ENCODE measurements around the gene RPS28.
"Not testable (repeated sequence)": the region's sequence is repeated elsewhere in the genome, so short reads cannot be mapped to it uniquely, and the experiment has no call there.

RPS28 gene

DNA sequence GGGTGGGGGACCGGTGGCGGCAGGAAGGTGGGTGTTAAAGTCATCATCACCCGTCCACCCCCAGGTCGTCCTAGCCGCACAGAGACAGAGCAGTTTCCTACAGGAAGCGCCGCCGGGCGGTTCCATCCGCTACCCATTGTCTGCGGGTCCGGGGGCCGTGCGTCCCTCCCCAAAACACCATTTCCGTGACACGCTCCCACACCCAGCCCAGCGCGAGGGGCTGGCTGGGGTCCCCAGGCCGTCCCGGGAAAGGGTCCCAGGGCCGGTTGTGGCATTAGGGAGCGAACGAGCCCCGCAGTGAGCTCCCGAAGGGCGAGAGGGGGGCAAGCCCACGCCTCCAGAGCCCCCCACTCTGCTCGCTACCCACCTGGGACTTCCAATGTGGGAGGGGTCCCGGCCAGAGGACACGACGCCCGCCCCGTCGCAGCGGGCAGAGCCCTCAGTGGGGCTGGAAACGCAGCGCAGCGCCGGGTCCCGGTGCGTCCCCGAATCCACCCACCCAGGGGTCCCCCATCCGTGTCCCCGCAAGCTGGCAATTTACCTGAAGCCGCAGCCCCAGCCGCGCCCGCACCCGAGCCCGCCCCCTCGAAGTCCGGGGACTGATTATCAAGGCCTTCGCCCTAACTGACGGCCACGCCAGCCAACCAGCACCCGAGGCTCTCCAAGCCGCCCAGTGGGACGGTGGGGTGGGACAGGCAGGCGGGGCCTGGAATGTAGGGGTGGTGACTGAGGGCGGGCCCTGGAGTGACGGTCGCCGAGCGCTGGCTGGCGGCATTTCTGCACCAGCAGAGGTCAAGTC is 21.6 kb downstream of the RPS28 start, which contains the start of gene KANK3:
TSS of gene KANK3 (minus strand) at position 579 of the 799 bp plus-strand sequence. CDS start 5,434 bp downstream, outside the sequence.
- DNase-seq, result peak; percentile 91

DNA sequence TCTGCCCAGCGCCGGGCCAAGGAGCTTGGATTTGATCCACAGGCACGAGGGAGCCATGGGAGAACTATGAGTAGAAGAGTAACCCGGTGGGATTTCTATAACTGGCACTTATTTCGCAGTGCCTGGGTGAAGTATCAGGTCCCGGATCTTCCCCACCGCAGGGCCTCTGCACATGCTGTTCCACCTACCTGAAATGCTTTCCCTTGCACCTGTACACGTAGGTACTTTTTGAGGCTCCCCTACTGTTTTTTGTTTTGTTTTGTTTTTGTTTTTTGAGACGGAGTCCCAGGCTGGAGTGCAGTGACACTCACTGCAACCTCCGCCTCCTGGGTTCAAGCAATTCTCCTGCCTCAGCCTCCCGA is 22.2 kb downstream of the RPS28 start:
- DNase-seq, result no peak

DNA sequence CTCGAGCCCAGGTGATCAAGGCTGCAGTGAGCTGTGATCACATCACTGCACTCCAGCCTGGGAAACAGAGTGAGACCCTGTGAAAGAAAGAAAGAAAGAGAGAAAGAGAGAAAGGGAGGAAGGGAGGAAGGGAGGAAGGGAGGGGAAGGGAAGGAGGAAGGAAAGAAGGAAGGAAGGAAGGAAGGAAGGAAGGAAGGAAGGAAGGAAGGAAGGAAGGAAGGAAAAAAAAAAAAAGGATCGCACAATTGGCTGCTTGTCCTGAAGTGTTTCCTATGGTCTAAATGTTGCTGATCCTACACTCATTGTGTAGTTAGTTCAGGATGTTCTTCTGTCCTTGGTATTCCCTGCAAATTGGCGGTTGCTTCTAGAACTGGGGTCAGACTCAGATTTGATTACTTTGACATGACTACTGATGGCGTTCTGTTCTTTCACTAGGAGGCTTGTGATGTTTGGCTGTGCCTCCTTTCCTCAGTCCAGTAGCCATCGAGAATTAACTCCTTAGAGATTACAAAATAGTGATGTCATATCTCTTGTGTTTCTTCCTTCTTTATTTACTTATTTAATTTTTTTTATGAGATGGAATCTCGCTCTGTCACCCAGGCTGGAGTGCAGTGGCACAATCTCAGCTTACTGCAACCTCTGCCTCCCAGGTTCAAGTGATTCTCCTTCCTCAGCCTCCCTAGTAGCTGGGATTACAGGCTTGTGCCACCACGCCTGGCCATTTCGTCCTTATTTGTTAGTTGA is 28.5 kb downstream of the RPS28 start:
- not testable (repeated sequence) for DNase-seq

DNA sequence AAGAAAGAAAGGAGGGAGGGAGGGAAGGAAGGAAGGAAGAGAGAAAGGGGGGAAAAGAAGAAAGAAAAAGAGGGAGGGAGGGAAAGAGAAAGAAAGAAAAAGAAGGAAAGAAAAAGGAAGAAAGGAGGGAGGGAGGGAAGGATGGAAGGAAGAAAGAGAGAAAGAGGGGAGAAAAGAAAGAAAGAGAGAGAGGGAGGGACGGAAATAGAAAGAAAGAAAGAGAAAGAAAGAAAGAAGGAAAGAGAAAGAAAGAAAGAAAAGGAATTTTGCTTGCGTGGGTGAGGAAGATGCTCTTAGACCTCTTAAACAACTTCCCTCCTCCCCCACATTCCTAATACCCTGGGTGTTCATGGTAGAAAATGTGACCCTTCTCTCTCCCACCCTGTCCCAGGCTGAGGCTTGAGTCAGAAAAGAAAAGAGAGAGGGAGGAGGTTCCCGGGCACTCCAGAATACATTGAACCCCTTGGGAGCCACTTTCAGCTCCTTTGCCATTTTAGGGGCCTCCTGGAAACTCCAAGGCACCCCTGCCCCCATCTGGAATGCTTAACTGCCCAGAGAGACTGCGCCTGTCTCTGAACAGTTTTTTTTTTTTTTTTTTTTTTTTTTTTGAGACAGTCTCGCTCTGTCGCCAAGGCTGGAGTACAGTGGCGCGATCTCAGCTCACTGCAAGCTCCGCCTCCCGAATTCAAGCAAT is 31.0 kb downstream of the RPS28 start:
- DNase-seq, result no peak

DNA sequence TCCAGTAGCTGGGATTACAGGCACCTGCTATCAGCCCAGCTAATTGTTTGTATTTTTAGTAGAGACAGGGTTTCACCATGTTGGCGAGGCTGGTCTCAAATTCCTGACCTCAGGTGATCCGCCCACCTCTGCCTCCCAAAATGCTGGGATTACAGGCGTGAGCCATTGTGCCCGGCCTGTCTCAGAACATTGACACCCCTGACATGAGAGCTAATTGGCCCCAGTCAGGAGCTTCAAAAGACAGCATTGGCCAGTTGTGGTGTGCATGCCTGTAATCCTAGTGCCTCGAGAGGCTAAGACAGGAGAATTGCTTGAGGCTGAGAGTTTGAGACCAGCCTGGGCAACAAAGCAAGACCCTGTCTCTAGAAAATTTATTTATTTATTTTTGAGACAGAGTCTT is 31.5 kb downstream of the RPS28 start:
- DNase-seq, result not testable (repeated sequence)

DNA sequence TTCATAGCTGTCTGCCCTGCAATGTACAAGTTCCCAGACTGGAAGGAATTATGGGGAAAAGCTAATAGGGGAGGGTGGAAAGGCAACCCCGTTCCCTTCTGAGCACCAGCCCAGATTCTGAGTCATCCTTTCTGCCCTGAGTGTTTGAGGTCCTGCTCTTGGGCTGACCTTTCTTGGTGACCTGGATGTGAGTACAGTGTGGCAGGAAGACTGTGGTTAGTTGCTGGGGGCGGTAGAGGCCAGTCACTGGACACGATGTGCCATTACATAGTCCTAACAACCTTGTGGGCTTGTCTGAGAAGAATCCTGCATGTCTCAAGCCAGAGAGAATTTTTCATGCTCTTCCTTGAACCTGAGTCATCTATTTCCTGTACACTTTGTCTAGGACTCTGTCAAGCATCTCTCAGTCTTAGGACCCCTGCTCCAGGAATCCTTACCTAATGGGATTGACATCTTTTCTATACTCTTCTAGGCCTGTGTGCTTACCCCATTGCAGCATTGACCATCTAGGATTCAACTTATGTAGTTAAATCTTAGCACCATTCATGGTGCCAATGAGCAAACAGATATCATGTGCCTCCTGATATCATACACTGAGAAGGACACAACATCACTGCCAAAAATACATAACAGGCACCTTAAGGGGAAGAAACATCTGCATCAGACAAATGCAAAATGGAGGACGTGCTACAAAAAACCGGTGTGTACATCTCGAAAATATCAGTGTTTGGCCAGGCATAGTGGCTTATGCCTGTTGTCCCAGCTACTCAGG is 34.5 kb downstream of the RPS28 start:
- no peak for DNase-seq

DNA sequence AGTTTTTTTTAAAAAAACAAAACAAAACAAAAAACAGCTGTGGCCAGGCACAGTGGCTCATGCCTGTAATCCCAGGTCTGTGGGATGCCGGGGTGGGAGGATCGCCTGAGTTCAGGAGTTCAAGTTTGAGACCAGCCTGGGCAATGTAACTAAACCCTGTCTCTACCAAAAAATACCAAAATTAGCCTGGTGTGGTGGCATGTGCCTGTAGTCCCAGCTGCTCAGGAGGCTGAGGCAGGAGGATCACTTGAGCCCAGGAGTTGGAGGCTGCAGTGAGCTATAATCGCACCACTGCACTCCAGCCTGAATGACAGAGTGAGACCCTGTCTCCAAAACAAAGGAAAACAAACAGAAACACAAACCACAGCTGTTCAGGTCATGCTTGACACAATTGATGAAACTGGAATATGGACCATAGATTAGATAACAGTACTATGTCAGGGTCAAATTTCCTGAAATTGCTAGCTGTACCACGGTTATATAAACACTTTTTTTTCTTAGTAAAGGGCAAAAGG is 35.8 kb downstream of the RPS28 start:
- DNase-seq, result no peak

DNA sequence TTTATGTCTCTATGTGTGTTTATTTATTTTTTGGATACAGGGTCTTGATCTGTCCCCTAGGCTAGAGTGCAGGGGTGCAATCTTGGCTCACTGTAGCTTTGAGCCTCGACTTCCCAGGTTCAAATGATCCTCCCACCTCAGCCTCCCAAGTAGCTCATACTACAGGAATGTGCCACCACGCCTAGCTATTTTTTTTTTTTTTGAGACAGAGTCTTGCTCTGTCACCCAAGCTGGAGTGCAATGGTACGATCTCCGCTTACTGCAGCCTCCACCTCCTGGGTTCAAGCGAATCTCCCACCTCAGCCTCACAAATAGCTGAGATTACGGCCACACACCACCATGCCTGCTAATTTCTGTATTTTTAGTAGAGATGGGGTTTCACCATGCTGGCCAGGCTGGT is 37.7 kb downstream of the RPS28 start:
- DNase-seq, result no peak

DNA sequence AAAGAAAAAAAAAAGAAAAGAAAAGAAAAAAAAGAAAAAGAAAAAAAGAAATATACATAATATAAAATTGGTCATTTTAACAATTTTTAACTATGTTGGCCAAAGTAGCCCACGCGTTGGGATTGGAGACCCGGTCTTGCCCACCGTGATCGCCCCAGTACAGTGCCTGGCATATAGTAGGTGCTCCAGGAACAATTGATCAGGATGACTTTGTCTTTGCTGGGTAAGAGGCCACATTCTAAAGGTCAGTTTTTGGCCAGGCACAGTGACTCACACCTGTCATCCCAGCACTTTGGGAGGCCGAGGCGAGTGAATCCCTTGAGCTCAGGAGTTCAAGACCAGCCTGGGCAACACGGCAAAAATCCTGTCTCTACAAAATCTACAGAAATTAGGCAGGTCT is 38.9 kb downstream of the RPS28 start:
- no peak for DNase-seq

DNA sequence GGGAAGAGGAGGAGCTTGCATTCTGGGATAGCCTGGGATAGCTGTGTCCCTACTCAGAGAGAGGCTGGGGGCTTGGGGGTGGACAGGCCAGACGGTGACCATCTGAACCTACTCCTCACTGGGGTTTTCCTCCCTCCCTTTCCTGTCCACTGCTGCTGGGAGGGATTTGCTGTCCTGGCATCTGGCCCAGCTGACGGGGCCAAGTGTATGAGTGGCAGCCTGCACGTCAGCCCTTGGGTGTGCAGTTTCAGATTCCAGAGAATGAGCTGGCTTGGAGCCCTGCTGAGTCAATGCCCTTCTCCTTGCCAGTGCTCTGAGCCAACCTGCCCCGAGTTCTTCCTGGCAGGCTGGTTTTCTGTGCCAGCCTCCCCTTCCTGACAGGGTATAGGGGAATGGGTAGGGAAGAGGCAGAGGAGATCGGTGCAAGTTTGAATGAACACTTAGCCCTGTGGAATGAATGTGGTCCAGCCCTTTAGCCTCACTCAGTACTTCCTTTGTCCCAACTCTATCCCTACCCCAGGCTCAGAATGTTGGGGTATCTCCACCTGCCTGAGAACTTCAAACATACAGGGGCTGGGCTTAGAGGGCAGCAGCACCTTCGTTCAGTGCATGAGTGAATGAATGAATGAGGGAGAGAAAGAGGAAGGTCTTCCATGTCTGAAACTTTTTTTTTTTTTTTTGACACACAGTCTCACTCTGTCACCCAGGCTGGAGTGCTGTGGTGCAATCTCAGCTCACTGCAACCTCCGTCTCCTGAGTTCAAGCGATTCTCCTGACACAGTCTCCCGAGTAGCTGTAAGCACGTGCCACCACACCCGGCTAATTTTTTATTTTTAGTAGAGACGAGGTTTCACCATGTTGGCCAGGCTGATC is 40.9 kb downstream of the RPS28 start:
- DNase-seq, result no peak

DNA sequence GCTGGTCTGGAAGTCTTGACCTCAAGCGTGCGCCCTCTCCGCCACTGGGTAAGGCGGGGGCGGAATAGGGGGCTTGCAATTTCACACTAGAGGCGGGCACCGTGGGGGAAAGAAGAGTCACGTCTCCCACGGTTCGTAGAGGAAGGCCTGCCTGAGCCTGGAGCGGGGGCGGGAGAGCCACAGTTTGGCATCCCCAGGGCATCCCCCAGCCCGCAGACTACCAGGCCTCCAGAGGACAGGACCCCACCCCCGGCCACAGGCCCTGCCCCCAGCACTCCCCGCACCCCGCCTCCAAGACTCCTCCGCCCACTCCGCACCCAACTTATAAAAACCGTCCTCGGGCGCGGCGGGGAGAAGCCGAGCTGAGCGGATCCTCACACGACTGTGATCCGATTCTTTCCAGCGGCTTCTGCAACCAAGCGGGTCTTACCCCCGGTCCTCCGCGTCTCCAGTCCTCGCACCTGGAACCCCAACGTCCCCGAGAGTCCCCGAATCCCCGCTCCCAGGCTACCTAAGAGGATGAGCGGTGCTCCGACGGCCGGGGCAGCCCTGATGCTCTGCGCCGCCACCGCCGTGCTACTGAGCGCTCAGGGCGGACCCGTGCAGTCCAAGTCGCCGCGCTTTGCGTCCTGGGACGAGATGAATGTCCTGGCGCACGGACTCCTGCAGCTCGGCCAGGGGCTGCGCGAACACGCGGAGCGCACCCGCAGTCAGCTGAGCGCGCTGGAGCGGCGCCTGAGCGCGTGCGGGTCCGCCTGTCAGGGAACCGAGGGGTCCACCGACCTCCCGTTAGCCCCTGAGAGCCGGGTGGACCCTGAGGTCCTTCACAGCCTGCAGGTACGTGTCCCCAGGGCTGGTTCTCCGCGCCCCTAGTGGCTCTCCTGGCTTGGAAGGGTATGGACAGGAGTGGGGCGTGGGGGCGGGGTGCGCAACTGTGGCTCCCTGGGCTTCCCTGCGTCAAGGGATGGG is 42.8 kb downstream of the RPS28 start, which contains the start of gene ANGPTL4:
TSS of gene ANGPTL4 (plus strand) at position 353 of the 969 bp plus-strand sequence. CDS start at position 520, 167 bp downstream.
- DNase-seq, result peak; percentile 42

DNA sequence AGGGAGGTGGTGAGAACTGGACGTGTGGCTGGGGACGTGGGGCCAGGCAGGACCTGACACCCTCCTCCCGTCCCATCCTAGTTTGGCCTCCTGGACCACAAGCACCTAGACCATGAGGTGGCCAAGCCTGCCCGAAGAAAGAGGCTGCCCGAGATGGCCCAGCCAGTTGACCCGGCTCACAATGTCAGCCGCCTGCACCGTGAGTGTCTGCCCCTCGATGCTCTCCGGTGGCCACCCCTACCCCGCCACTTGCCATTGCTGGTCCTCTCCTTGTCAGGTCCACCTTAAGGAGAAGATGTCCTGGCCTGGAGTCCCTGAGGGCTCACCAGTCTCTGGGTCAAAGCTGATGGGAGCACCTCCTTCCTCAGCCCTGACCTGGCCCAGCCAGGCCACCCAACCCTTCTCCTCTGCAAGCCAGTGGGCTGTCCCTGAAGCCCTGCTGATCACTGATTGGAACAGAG is 44.9 kb downstream of the RPS28 start:
- DNase-seq, result no peak

DNA sequence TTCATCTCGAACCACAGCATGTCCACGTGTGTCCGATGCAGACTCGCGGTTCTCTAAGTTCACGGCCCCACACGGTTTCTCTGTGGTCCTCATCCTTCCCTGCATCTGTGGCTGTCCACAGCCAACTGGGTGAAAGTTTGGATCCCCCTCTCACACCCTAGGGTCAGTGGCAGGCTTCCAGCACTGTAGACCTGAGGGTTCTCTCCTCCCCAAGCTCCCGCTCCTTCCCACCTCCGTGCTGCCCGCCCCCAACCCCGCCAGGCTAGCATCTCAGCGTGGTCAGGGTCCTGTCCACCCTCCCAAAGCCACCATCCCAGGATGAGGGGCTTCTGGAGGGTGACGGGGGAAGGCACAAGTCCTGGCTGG is 45.6 kb downstream of the RPS28 start:
- DNase-seq, result no peak

DNA sequence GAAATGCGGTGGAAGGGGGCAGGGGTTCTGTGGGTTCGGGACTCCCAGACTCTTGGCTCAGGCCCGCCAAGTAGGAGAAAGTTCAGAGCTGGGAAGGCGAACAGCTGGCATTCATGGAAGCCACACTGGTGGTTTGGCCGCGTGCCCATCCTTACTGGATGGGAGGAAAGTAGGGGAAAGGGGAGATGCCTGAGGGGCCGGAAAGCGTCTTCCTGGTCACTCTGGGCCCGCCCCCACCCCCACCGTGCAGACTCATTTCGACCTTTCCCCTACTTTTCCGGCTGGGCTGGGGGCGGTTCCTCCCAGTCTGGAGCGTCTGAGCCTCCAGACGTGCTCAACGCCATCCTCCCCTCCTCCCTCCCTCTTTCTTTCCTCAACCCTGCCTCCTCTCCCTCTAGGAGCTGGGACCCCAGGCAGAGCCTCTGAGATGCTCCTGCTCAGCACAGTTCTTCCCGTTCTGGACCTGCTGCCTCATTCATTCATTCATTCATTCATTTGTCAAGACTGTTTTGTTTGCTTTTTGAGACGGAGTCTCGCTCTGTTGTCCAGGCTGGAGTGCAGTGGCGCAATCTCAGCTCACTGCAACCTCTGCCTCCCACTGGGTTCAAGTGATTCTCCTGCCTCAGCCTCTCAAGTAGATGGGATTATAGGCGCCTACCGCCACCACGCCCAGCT is 46.2 kb downstream of the RPS28 start:
- DNase-seq, result no peak

DNA sequence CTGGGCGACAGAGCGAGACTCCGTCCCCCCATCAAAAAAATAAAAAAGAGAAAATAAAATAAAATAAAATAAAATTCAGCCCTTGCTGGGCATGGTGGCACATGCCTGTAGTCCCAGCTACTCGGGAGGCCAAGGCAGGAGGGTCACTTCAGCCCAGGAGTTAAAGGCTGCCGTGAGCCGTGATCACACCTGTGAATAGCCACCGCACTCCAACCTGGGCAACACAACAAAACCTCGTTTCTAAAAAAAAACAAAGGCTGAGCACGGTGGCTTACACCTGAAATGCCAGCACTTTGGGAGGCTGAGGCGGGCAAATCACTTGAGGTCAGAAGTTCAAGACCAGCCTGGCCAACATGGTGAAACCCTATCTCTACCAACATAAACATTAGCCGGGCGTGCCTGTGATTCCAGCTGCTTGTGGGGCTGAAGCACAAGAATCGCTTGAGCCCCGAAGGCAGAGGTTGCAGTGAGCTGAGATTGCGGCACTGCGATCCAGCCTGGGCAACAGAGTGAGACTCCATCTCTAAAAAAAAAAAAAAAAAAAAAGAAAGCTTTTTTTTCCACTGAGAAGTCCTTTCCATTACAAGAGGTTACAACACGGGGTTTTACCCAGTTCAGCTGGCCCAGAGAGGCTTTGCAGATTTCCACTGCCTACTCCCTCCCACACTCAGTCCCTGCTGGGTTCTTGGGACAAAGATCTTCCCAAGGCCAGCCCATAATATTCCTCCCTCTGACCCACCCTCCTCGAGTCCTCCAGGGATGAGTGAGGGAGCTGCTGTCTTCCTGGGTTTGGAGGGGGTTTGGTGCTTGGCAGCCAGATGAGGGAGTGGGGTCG is 49.1 kb downstream of the RPS28 start:
- DNase-seq, result no peak

DNA sequence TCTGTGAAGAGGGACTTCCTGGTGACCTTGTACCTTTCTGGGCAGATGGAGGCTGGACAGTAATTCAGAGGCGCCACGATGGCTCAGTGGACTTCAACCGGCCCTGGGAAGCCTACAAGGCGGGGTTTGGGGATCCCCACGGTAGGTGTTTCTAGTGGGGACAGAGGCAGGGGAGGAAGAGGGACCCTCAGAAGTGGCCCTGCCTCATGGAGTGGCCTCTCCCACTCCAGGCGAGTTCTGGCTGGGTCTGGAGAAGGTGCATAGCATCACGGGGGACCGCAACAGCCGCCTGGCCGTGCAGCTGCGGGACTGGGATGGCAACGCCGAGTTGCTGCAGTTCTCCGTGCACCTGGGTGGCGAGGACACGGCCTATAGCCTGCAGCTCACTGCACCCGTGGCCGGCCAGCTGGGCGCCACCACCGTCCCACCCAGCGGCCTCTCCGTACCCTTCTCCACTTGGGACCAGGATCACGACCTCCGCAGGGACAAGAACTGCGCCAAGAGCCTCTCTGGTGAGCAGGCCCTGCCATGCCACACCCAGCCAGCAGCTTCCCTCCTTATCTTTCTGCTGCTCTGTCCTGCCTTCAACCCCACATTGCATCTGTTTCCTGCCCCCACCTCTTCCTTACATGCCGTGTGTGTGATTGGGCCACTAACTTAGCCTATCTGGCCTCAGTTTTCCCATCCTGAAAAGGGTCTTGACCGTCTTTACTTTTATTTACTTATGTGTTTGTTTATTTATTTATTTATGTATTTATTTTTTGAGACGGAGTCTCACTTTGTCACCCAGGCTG is 49.9 kb downstream of the RPS28 start:
- DNase-seq, result no peak

Data from activated T-cell treated with anti-CD3 and anti-CD28 coated beads, Interleukin-2, amount 50 U/mL, for 1 hour (primary cell).